Measurements from ENCODE around the gene PRR33. TPM values are rescaled to one million over a fixed set of nuclear protein-coding genes. Genes with fewer than 3 reads are reported as not detected.

The PRR33 gene
- total RNA-seq, 1 experiment from 2014 or later = not detected

DNA sequence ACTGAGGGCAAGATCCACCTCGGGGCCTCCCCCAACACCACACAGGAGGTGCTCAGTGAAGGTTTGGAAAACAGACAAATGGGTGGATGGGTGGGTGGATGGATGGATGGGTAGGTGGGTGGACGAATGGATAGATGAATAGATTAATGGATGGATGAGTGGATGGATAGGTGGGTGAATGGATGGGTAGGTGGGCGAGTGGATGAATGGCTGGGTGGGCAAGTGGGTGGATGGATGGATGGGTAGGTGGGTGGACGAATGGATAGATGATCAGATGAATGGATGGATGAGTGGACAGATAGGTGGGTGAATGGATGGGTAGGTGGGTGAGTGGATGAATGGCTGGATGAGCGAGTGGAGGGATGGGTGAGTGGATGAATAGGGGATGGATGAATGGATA is 863 bp upstream of the PRR33 start:
- H3K27me3 ChIP-seq (ENCODE audit: low read length) = peaks cover 22% of the 10 kb centered on the region
- H3K79me2 ChIP-seq (ENCODE audit: low read length) = no peaks in the 10 kb centered on the region
- BruUV-seq (replicated peaks) = no TSS peak
- ChIA-PET POLR2A (ENCODE audit: unreplicated experiment) (no interaction called here), CTCF (no interaction called here)
- no peaks in the 10 kb centered on the region for H3K36me3 ChIP-seq (ENCODE audit: low read depth, low read length)
- TF ChIP-seq EZH2phosphoT487 (IDR thresholded peaks at IDR 0.05; ENCODE audit: borderline replicate concordance, low read length) = no peak
- TF ChIP-seq, protein P1, sequence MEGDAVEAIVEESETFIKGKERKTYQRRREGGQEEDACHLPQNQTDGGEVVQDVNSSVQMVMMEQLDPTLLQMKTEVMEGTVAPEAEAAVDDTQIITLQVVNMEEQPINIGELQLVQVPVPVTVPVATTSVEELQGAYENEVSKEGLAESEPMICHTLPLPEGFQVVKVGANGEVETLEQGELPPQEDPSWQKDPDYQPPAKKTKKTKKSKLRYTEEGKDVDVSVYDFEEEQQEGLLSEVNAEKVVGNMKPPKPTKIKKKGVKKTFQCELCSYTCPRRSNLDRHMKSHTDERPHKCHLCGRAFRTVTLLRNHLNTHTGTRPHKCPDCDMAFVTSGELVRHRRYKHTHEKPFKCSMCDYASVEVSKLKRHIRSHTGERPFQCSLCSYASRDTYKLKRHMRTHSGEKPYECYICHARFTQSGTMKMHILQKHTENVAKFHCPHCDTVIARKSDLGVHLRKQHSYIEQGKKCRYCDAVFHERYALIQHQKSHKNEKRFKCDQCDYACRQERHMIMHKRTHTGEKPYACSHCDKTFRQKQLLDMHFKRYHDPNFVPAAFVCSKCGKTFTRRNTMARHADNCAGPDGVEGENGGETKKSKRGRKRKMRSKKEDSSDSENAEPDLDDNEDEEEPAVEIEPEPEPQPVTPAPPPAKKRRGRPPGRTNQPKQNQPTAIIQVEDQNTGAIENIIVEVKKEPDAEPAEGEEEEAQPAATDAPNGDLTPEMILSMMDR (conservative IDR thresholded peaks at IDR 0.05; ENCODE audit: low read depth, low read length) = no peak
- TF ChIP-seq EZH2 (IDR thresholded peaks at IDR 0.05; ENCODE audit: low read length, unreplicated experiment) = no peak
- intact Hi-C loops (cut with micrococcal nuclease) = loop anchor here (10.0 kb wide), 1 partner anchor 52 kb away; the partner anchor contains the start of gene MRPL23
- no peaks in the 10 kb centered on the region for H3F3A ChIP-seq (ENCODE audit: low read length, unreplicated experiment)
- no peaks in the 10 kb centered on the region for H3K9me2 ChIP-seq (replicated peaks; ENCODE audit: low read length)
- H3K27ac ChIP-seq (ENCODE audit: low read length) = no peak overlapping the region
- no peaks in the 10 kb centered on the region for H3K9me3 ChIP-seq (ENCODE audit: low read length)
- H2AFZ ChIP-seq (ENCODE audit: low read length) = no peak overlapping the region
- no peak overlapping the region for H3K4me2 ChIP-seq (ENCODE audit: low read length)
- H3K4me1 ChIP-seq (ENCODE audit: insufficient read depth, low read length) = no peaks in the 10 kb centered on the region
- ATAC-seq (no peak), DNase-seq (no peak)
- H3K4me3 ChIP-seq (ENCODE audit: low read length) = no peak overlapping the region
- H4K20me1 ChIP-seq (ENCODE audit: low read length) = no peaks in the 10 kb centered on the region
- H3K9ac ChIP-seq (ENCODE audit: low read length) = no peak overlapping the region

DNA sequence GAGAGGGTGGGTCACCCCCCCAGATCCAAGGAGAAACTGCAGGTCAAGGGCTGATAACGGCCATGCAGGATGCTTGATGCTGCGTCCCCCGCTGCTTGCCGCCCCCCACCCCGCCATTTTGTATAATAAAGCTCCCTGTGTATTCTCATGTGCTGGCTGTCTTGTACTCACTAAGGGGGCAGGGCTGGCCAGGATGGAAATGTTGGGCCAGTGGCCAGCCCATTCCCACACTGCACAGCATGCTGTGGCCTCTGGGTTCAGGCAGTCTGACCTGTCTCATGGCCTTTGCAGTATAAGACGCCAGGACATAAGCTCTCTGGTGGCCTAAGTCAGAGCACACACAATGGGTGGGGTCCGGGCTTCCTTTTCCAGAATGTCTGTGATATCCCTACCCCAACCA is 421 bp upstream of the PRR33 start:
- ATAC-seq (no peak), DNase-seq (no peak)
- no peaks in the 10 kb centered on the region for H3K36me3 ChIP-seq (ENCODE audit: low read depth, low read length)
- no peaks in the 10 kb centered on the region for H3F3A ChIP-seq (ENCODE audit: low read length, unreplicated experiment)
- H3K4me1 ChIP-seq (ENCODE audit: insufficient read depth, low read length) = no peaks in the 10 kb centered on the region
- no peak overlapping the region for H2AFZ ChIP-seq (ENCODE audit: low read length)
- H3K9ac ChIP-seq (ENCODE audit: low read length) = no peak overlapping the region
- intact Hi-C loops (cut with micrococcal nuclease) = loop anchor here (10.0 kb wide), 1 partner anchor 53 kb away; the partner anchor contains the start of gene MRPL23
- no peaks in the 10 kb centered on the region for H3K9me2 ChIP-seq (replicated peaks; ENCODE audit: low read length)
- TF ChIP-seq, protein P1 (conservative IDR thresholded peaks at IDR 0.05; ENCODE audit: low read depth, low read length) = no peak
- TF ChIP-seq EZH2 (IDR thresholded peaks at IDR 0.05; ENCODE audit: low read length, unreplicated experiment) = no peak
- no peak for TF ChIP-seq EZH2phosphoT487 (IDR thresholded peaks at IDR 0.05; ENCODE audit: borderline replicate concordance, low read length)
- H4K20me1 ChIP-seq (ENCODE audit: low read length) = no peaks in the 10 kb centered on the region
- peaks cover 17% of the 10 kb centered on the region for H3K27me3 ChIP-seq (ENCODE audit: low read length)
- BruUV-seq (replicated peaks) = no TSS peak
- no peak overlapping the region for H3K27ac ChIP-seq (ENCODE audit: low read length)
- no peaks in the 10 kb centered on the region for H3K79me2 ChIP-seq (ENCODE audit: low read length)
- POLR2A ChIA-PET (ENCODE audit: unreplicated experiment) = no interaction called here
- CTCF ChIA-PET = no interaction called here
- no peaks in the 10 kb centered on the region for H3K9me3 ChIP-seq (ENCODE audit: low read length)
- no peak overlapping the region for H3K4me2 ChIP-seq (ENCODE audit: low read length)
- no peak overlapping the region for H3K4me3 ChIP-seq (ENCODE audit: low read length)

DNA sequence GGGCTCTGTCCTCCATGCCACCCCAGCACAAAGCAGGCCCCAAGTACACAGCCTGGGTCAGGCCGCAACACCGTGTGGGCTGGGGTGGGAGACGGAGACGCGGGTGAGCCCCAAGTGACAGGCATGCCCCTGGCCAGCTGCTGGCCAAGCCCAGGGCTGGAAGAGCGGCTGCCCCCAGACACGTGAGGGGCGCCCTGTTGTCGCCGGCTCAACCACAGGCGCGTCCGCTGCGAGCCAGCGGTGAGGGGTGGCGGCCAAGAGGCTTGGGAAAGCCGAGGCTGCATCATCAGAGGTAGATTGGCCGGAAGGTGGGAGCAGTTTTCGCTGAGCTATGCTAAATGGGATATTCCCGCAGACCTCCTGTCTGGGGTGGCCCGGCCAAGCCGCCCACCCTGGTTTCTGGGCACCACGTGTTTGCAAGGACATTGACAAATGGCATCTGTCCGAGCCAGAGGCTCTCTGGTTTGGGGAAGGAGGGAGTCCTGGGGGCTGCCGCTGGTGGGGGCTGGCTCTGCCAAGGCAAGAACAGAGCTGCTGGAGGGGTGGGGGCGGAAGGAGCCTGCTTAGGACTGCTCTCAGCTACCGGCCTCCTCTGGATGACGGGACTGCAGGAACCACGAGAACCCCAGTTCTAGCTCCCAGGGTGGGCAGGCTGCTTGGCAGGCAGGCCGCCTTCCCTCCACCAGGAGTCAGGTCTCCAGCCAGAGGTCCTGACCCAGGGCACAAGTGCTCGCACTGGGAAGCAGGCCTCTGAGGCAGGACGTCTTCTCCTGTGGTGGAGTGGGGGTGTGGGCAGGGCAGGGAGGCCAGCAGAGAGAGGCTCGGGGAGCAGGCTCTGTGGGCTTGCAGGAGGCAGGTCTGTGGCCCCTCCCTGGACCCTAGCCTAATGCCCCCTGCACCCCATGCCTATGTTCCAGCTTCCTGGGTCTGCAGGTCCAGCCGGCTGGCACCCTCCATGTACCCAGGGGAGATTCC is 552 bp downstream of the PRR33 start:
- H3K27ac ChIP-seq (ENCODE audit: low read length) = no peak overlapping the region
- H3K36me3 ChIP-seq (ENCODE audit: low read depth, low read length) = no peaks in the 10 kb centered on the region
- no TSS peak for BruUV-seq (replicated peaks)
- no peaks in the 10 kb centered on the region for H4K20me1 ChIP-seq (ENCODE audit: low read length)
- H3K4me3 ChIP-seq (ENCODE audit: low read length) = no peak overlapping the region
- H2AFZ ChIP-seq (ENCODE audit: low read length) = no peak overlapping the region
- no peaks in the 10 kb centered on the region for H3K9me2 ChIP-seq (replicated peaks; ENCODE audit: low read length)
- no peak overlapping the region for H3K9ac ChIP-seq (ENCODE audit: low read length)
- ChIA-PET POLR2A (ENCODE audit: unreplicated experiment) (no interaction called here), CTCF (no interaction called here)
- H3K4me2 ChIP-seq (ENCODE audit: low read length) = no peak overlapping the region
- no peak for TF ChIP-seq EZH2 (IDR thresholded peaks at IDR 0.05; ENCODE audit: low read length, unreplicated experiment)
- TF ChIP-seq EZH2phosphoT487 (IDR thresholded peaks at IDR 0.05; ENCODE audit: borderline replicate concordance, low read length) = no peak
- TF ChIP-seq, protein P1 (conservative IDR thresholded peaks at IDR 0.05; ENCODE audit: low read depth, low read length) = no peak
- no peak for DNase-seq
- H3F3A ChIP-seq (ENCODE audit: low read length, unreplicated experiment) = no peaks in the 10 kb centered on the region
- no peaks in the 10 kb centered on the region for H3K79me2 ChIP-seq (ENCODE audit: low read length)
- intact Hi-C loops (cut with micrococcal nuclease) = loop anchor here (10.0 kb wide), 1 partner anchor 54 kb away; the partner anchor contains the start of gene MRPL23
- no peaks in the 10 kb centered on the region for H3K4me1 ChIP-seq (ENCODE audit: insufficient read depth, low read length)
- peaks cover 7% of the 10 kb centered on the region for H3K27me3 ChIP-seq (ENCODE audit: low read length)
- no peaks in the 10 kb centered on the region for H3K9me3 ChIP-seq (ENCODE audit: low read length)
- ATAC-seq = no peak
